HG03469 (cell line): ENCODE results near the gene PDCD6IP.
A peak's percentile ranks its signal among the peaks of the same experiment; 100 is the strongest.
"Not testable (repeated sequence)": the region's sequence is repeated elsewhere in the genome, so short reads cannot be mapped to it uniquely, and the experiment has no call there.

ENCODE experiments used
- ATAC-seq: cut with Tn5 transposase; IDR thresholded peaks from one replicate; pipeline ENCODE4 v1.9.1; 2021; ENCODE audit warnings: mild to moderate bottlenecking, moderate library complexity, moderate number of reproducible peaks; ENCODE audit not compliant: unreplicated experiment

PDCD6IP gene, protein sequence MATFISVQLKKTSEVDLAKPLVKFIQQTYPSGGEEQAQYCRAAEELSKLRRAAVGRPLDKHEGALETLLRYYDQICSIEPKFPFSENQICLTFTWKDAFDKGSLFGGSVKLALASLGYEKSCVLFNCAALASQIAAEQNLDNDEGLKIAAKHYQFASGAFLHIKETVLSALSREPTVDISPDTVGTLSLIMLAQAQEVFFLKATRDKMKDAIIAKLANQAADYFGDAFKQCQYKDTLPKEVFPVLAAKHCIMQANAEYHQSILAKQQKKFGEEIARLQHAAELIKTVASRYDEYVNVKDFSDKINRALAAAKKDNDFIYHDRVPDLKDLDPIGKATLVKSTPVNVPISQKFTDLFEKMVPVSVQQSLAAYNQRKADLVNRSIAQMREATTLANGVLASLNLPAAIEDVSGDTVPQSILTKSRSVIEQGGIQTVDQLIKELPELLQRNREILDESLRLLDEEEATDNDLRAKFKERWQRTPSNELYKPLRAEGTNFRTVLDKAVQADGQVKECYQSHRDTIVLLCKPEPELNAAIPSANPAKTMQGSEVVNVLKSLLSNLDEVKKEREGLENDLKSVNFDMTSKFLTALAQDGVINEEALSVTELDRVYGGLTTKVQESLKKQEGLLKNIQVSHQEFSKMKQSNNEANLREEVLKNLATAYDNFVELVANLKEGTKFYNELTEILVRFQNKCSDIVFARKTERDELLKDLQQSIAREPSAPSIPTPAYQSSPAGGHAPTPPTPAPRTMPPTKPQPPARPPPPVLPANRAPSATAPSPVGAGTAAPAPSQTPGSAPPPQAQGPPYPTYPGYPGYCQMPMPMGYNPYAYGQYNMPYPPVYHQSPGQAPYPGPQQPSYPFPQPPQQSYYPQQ

DNA sequence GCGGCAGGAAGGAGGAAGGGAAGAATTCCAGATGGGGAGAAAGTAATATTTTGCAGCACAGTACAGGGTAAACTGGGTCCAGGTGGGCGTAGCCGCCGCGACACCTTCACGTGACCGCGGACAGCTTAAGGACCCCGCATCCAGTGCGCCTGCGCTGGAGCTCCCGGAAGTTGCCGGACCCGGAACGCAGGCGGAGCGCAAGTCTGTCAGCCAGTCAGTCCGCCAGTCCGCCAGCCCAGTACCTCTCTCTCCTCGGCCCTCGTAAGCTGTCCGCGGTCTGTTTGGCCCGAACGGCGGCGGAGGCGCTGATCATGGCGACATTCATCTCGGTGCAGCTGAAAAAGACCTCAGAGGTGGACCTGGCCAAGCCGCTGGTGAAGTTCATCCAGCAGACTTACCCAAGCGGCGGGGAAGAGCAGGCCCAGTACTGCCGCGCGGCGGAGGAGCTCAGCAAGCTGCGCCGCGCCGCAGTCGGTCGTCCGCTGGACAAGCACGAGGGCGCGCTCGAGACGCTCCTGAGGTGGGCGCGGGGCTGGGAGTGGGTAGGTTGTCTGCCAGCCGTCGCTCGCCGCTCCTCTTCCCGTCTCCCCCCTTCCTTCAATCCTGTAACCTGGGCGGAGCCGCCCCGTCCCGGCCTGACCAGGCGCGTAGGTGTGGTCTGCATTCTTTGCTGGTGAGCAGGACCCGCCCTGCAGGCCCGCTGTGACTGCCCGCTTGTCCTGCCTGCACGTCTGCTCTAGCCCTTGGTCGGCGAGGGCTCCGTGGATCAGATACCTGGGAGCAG, at the start of gene PDCD6IP:
Gene PDCD6IP (plus strand): TSS at position 213 of the 784 bp plus-strand sequence. CDS start 99 bp downstream, at position 312.
- peak; percentile 70 for ATAC-seq

DNA sequence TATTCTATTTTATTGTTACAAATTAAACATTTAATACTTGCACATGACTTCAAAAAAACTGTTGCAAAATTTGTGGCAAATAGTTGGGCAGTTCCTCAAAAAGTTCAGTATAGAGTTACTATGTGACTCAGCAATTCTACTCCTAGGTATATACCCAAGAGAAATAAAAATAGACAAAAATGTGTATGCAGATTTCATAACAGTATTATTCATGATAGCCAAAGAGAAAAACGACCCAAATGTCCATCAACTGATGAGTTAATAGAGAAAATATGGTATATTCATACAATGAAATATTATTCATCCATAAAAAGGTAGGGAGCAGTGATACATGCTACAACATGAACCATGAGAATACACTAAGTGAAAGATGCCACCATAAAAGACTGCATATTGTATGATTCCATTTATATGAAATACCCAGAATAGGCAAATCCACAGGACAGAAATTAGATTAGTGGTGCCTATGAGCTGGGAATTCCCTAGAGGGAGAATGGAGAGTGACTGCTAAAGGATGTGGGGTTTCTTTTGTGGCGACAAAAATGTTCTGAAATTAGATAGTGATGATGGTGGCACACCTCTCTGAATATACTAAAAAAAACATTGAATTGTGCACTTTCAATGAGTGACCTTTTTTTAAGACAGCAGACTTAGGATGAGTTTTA, 48.8 kb upstream of the PDCD6IP start:
- ATAC-seq: no peak

DNA sequence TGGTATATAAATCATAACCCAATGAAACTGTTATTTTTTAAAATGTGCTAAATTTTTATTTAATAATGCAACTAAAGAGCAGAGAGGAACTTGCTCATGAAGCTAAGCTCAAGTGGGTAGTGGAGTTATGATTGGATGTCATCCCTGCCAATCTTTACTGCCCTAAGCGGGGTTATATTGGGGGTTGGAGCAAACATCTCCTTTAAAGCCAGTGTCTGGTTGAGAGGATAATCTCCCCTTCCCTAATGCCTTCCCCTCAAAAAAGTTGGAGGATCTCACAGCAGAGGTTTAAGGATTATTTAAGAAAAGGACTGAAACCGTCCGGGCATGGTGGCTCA, 48.2 kb upstream of the PDCD6IP start:
- ATAC-seq: no peak

DNA sequence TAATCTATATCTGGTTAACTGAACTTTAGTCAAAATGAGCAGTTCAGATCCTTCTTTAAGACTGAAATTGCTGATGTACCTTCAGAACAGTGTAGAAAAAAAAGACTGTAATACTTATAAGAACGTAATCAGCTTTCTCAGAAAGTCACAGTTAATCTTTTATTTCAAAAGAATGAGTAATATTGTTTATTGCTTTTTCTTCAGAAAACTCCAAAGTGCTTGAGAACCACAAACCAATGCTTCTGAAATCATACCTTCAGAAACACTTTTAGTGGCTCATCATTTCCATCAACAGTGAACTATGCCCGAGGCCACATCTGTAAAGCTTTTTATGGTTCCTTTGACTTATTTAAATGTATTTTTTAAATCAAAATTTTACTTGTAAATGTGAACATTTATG, 47.1 kb upstream of the PDCD6IP start:
- ATAC-seq: no peak

DNA sequence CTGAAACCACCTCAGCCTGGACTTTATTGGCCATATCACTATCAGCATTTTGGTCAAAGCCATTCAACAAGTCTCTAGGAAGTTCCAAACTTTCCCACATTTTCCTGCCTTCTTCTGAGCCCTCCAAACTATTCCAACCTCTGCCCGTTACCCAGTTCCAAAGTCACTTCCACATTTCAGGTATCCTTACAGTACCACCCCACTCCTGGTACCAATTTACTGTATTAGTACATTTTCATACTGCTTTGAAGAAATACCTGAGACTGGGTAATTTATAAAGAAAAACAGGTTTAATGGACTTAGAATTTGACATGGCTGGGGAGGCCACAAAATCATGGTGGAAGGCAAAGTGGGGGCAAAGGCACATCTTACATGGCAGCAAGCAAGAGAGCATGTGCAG, 44.0 kb upstream of the PDCD6IP start:
- not testable (repeated sequence) for ATAC-seq

DNA sequence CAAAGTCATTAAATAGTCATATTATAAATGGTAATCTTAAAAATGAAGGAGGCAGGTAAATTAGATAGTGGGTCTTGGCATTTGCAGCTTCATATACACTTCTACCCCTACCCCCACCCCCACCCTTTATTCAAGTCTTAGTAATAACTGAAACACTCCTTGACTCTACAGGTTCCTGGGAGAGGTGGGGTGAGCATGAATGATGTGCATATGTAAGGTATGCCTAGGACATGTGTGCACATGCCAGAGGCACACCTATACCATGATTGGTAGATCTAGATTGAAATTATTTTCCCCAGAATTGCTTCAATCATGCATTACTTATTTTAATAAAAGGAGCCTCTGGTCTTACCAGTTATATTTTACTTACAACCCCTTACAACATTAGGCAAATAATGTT, 40.1 kb upstream of the PDCD6IP start:
- no peak for ATAC-seq

DNA sequence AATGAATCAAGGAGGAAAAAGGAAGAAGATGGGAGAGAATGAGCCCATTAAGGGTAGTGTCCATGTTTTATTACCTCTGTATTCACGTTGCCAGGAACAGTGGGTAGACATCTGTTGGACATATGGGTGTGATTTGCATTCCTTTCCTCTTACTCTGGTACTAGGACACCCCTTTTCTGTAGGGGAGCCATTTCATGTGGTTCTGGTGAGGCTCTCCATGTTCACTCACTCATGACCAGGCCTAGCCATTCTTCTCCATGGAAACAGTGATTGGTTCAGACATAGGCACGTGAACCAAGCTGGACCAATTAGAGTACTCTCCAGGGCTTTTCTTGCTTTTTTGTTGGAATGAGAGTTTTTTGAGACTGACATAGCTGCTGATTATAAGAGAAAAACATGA, 39.6 kb upstream of the PDCD6IP start:
- ATAC-seq: no peak

DNA sequence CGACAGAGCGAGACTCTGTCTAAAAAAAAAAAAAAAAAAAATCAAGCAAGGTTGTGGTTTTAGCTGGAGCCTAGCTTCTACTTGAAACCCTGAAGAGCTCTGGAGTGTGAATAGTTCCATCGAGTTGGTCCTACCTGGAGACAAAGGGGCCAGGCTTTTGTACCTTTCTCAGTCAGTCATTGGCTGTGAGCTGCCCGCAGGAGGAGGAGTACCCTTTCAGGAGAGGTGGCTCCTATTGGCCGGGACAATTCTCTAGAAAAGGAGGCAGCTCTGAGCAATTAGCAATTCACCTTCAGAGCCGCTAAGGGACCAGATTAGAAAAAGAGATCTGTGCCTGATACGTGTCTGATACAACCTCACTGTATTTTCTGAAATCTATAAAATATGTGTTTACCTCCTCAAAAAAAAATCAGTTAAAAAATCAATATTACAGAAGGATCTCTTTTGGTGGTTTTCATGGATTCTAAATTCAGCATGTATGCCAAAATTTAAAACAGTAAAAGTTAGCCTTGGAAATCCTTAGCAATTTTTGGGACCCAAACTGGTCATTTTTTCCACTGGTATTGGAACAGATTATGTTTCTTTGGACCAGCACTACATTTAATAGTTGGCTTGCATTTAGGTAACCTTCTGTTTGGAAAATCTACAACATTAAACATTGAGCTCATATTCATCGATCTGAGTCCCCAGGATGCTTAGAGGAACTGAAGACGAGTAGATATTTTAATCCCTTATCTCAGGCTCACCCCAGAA, 29.7 kb upstream of the PDCD6IP start:
- no peak for ATAC-seq

DNA sequence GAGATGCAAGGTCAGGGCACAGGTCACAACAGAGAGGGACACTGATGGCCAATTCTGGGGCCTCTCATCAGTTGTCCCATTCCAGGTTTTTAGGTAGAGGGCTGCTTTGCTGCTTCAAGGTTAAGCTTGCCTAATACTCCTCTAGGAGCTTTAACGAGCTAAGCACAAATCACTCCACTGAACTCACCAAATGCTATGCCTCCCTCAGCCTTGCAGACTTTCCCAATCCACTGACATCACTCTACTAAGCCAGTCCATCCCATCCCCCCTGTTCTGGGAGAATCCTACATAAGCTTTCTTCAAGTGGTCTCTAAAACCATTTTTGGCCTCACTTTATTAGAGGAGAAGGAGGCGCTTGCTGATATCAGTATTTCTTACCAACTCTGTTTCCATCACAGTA, 24.8 kb upstream of the PDCD6IP start:
- no peak for ATAC-seq

DNA sequence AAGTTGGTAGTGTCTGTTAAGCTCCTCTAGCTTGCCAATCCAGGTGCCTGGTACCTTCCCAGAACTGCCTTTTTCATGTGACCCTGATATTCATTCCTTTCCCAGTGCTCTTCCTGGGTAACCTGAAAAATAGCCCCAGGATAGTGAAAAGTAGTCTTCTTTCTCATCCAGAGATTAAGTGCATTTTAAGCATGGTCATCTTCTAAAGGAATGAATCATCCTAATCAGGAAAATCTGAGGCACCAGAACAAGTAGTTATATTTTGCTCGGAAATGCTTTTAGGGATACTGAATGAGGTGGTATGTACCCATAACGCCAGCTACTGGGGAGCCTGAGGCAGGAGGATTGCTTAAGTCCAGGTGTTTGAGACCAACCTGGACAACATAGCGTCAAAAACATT, 23.1 kb upstream of the PDCD6IP start:
- no peak for ATAC-seq

DNA sequence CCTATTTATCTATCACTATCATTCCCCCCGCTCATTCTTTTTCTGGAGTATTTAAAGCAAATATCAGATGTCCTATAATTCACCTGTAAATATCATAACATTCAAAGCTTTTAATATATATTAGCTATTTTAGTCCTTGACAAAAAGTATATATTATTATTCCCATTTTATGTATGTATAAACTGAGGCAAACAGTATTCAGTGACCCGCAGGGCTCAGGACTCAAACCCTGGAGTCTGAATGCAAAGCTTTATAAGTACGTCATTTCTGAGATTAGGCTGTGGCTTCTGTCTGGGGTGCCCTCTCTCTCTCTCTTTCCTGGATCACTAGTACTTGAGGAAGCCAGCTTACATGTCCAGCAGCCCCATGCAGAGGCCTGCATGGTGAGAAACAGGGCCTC, 20.4 kb upstream of the PDCD6IP start:
- no peak for ATAC-seq

DNA sequence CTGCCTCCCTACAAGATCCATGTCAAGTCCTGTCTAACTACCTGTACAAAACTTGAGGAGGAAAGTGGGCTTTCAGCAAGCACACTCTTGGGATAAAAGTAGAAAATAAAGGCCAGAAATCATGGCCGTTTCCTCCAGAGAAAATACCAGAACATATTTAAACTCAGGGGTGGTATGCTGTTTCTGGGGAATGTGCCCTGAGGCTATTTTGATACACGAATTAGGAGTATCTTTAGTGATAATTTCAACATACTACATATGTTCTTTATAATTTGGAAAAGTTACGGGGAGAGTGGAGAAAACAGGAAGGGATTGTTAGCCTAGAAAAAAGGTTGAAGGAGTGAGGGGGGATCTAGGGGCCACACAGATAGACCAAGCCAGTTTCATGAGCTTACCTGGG, 18.7 kb upstream of the PDCD6IP start:
- ATAC-seq: no peak

DNA sequence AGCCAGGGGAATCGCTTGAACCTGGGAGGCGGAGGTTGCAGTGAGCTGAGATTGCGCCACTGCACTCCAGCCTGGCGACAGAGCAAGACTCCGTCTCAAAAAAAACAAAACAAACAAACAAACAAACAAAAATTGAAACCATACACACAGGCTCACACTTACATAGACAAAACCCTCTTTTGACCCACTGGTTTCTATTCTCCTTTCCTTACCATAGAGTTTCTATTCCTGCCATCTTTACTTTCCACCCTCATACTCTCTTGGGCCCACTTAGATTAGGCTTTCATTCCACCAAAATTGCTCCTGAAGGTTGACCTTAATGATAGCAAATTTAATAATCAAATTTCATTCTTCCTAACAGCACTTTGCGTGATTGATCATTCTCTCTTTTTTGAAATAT, 17.0 kb upstream of the PDCD6IP start:
- not testable (repeated sequence) for ATAC-seq

DNA sequence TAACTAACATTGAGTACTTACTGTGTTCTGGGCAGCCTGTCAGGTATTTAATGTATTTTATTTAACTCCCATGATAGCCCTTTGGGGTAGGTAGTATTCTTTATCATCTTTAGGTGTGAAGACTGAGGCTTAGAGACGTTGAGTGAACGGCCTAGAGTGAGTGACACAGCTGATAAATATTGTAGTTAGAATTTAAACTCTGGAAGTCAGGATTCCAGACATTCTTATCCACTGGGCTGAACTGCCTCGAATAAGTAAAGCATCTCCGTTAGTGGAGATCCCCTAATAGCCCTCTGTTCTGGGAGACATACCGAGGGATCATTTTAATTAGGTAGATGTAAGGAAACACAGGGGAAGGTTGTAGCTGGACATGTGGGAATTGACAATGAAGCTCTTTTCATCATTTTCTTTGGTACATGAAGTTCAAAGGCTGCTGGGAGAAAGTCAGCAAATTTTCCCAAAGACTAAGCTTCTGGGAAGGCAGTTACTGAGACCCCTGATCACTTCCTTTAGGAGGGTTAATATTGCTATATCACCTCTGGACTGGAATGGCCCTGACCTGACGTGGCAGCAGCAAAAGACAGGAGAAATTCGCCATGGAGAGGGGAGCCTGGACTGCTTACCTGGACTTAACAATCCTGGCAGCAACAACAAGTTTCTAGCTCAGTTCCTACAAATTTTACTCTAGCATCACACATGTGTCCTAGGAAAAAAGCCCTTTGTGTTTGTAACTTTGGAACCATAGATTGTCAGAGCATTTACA, 11.7 kb upstream of the PDCD6IP start:
- ATAC-seq: no peak

DNA sequence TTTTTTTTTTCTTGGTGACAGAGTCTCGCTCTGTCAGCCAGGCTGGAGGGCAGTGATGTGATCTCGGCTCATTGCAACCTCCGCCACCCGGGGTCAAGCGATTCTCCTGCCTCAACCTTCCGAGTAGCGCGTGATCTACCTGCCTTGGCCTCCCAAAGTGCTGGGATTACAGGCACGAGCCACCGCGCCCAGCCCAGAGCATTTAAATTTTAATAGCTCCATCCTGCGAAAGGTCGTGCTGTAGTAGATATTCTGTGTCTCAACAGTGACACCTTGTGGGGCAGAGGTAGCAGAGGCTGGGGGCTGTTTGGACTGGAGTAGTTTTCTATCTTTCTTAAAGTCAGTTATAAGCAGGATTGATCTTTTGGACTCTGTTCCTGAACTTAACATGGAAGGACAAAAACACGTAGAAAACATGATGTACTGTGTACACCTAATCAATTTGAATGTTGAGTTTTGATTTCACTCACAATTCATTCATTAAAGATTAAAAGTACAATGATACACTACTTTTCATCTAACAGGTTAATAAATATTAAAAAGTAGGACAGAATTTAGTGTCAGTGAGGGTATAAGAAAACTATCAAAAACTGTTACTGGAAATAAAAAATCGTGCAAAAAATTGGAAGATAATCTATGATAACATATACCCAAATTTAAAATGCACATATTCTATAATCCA, 11.0 kb upstream of the PDCD6IP start:
- peak; percentile 62 for ATAC-seq

DNA sequence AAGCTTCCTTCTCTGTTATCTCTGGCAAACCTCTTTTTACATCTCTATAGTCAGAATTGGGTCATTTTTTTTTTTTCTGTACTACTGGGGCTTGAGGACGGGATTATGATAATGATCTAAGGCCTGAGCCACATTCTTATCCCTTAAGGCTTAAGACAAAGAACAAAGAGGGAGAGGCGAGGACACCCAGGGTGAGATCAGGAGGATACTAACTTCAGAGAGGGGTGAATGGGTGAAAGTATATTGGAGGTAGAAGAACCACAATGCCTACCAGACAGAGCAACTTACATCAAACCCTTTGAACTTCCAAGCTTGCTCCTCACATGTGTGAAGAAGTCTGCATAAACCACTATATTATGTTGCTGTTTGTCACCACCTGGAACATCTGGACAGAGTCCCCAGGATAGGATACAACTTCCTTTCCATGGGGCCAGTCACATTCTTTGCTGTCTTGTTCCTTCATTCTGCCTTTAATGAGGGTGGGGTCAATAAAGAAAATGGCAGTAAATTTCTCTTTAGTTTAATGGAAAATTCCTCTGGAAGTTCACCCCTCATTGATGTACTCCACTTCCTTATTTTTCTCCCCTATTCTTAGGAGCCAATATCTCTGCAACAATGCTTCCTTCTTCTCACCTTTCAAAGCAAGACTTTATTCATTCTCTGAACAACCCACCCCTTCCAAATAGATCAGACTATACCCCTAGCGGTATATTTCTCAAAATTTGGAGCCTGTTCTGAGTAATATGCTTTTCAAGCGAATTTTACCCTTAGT, 9.1 kb upstream of the PDCD6IP start:
- ATAC-seq: no peak

DNA sequence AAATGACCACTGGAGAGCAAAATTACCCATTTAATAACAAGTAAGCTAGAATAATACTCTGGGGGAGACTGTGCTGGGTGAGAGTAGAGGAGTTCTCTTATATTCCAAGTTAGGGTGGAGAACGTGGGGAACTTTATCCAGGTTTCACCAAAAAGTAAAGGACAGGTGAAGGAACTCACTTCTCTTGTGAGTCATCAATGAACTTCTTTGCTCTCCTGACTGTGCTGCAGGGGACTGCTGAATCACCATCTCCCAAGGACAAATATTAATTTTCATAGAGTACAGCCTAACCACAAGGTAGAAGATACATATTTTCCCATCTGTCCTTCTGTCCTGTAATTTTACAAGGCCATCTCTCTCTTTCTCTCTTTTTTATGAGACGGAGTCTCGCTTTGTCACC, 8.3 kb upstream of the PDCD6IP start:
- ATAC-seq: no peak
